ENCODE measurements around the gene RAPGEF5. TPM values are rescaled to one million over a fixed set of nuclear protein-coding genes. Genes with fewer than 3 reads are reported as not detected.

The RAPGEF5 gene
- polyA plus RNA-seq, 1 of the 3 experiments (the other 2 are of a cell fraction) = 1.2 TPM

- Histone ChIP-seq H3K79me2 (ENCODE audit: insufficient read depth) (no peaks in the 10 kb centered on the region), H4K20me1 (ENCODE audit: insufficient read depth) (no peaks in the 10 kb centered on the region), H3K27me3 (ENCODE audit: insufficient read depth) (no peaks in the 10 kb centered on the region), H3K4me1 (ENCODE audit: control insufficient read depth in 1 of 2, insufficient read depth in 2 of 2, low read depth in 1 of 2, low read length in 1 of 2) (no peaks in the 10 kb centered on the region; a peak in 1 of 4 replicates), H3K9me3 (no peaks in the 10 kb centered on the region), H3K36me3 (replicated peaks in 1 of 2; ENCODE audit: control insufficient read depth in 1 of 2, insufficient read depth in 2 of 2, low read length in 1 of 2) (no peaks in the 10 kb centered on the region), H3K9me2 (no peaks in the 10 kb centered on the region), H3K9ac (no peak overlapping the region), H3K4me3 (ENCODE audit: low read depth in 2 of 2, low read length in 1 of 2) (no peak overlapping the region), H3K4me2 (no peak overlapping the region), H2AFZ (ENCODE audit: low read depth) (no peak overlapping the region), H3K27ac (ENCODE audit: low read depth in 2 of 2, low read length in 1 of 2) (no peak overlapping the region), H3F3A (replicated peaks; ENCODE audit: insufficient read depth) (no peaks in the 10 kb centered on the region)
- TF ChIP-seq PBX3 (IDR thresholded peaks at IDR 0.05) = no peak
- TF ChIP-seq, protein P1, sequence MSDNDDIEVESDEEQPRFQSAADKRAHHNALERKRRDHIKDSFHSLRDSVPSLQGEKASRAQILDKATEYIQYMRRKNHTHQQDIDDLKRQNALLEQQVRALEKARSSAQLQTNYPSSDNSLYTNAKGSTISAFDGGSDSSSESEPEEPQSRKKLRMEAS (IDR thresholded peaks at IDR 0.05; ENCODE audit: low read depth) = no peak
- no peak for TF ChIP-seq EP300 (IDR thresholded peaks at IDR 0.05; ENCODE audit: borderline replicate concordance in 1 of 2, low read depth in 1 of 2, low read length in 1 of 2)
- TF ChIP-seq TCF12 (IDR thresholded peaks at IDR 0.05) = no peak
- no peak for TF ChIP-seq FOSL2 (IDR thresholded peaks at IDR 0.05; ENCODE audit: borderline replicate concordance, low read depth)
- TF ChIP-seq POLR2AphosphoS5 (IDR thresholded peaks at IDR 0.05; ENCODE audit: low read depth, low read length) = no peak
- TF ChIP-seq EZH2phosphoT487 (IDR thresholded peaks at IDR 0.05; ENCODE audit: borderline replicate concordance, low read depth) = no peak
- no peak for TF ChIP-seq ELF1 (IDR thresholded peaks at IDR 0.05)
- no peak for DNase-seq
- WGBS (ENCODE audit: low lambda C conversion rate) = 84% methylated on average over 3 of the region's 3 CpGs
- ChIA-PET CTCF (interaction anchor here (0.6 to 1.4 kb wide), 3 partner anchors 10 to 186 kb away, joined by 3 read pairs; no protein-coding TSS in a partner anchor), POLR2A (no interaction called here)
Observed at GRCh38 chr7:22176791-22177412, 180.1 kb downstream of the RAPGEF5 start.

- Histone ChIP-seq H3K9me3 (no peaks in the 10 kb centered on the region), H3K4me2 (no peak overlapping the region), H3K4me3 (ENCODE audit: low read depth in 2 of 2, low read length in 1 of 2) (no peak overlapping the region), H3K36me3 (replicated peaks in 1 of 2; ENCODE audit: control insufficient read depth in 1 of 2, insufficient read depth in 2 of 2, low read length in 1 of 2) (no peaks in the 10 kb centered on the region), H3K9me2 (no peaks in the 10 kb centered on the region; the same call in 1 of the 2 replicates), H2AFZ (ENCODE audit: low read depth) (no peak overlapping the region), H3K27ac (ENCODE audit: low read depth in 2 of 2, low read length in 1 of 2) (no peak overlapping the region), H3K27me3 (ENCODE audit: insufficient read depth) (no peaks in the 10 kb centered on the region), H3K79me2 (ENCODE audit: insufficient read depth) (no peaks in the 10 kb centered on the region), H3K4me1 (ENCODE audit: control insufficient read depth in 1 of 2, insufficient read depth in 2 of 2, low read depth in 1 of 2, low read length in 1 of 2) (no peaks in the 10 kb centered on the region), H3K9ac (no peak overlapping the region), H3F3A (replicated peaks; ENCODE audit: insufficient read depth) (no peaks in the 10 kb centered on the region), H4K20me1 (ENCODE audit: insufficient read depth) (no peaks in the 10 kb centered on the region)
- ChIA-PET CTCF (interaction anchor here (2.1 kb wide), 1 partner anchor 64 kb away, joined by 6 read pairs; no protein-coding TSS in a partner anchor), POLR2A (no interaction called here)
- DNase-seq = no peak
- TF ChIP-seq GATA2 (CRISPR knock-in tag; IDR thresholded peaks at IDR 0.05) (no peak), FOXM1 (IDR thresholded peaks at IDR 0.05; ENCODE audit: low read depth) (no peak), YY1 (IDR thresholded peaks at IDR 0.05; ENCODE audit: low read depth) (no peak), CTCF (IDR thresholded peaks at IDR 0.05) (no peak), USF1 (IDR thresholded peaks at IDR 0.05; ENCODE audit: borderline replicate concordance, low read depth) (no peak), EZH2phosphoT487 (IDR thresholded peaks at IDR 0.05; ENCODE audit: borderline replicate concordance, low read depth) (no peak), REST (IDR thresholded peaks at IDR 0.05; ENCODE audit: low read depth, low read length) (no peak), MXI1 (IDR thresholded peaks at IDR 0.05; ENCODE audit: low read depth, low read length) (no peak), ELF1 (IDR thresholded peaks at IDR 0.05) (no peak)
- TF ChIP-seq, protein P2, sequence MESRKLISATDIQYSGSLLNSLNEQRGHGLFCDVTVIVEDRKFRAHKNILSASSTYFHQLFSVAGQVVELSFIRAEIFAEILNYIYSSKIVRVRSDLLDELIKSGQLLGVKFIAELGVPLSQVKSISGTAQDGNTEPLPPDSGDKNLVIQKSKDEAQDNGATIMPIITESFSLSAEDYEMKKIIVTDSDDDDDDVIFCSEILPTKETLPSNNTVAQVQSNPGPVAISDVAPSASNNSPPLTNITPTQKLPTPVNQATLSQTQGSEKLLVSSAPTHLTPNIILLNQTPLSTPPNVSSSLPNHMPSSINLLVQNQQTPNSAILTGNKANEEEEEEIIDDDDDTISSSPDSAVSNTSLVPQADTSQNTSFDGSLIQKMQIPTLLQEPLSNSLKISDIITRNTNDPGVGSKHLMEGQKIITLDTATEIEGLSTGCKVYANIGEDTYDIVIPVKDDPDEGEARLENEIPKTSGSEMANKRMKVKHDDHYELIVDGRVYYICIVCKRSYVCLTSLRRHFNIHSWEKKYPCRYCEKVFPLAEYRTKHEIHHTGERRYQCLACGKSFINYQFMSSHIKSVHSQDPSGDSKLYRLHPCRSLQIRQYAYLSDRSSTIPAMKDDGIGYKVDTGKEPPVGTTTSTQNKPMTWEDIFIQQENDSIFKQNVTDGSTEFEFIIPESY (IDR thresholded peaks at IDR 0.05; ENCODE audit: borderline replicate concordance, low read depth) = no peak
Observed at GRCh38 chr7:22174574-22174953, 182.4 kb downstream of the RAPGEF5 start.
